D341Med (cell line): Measurements from ENCODE around the gene VCL.

Experiments
- DNase-seq: peaks from one replicate; pipeline ENCODE4 v3.0.0; 2012; ENCODE audit warnings: low spot score

Gene VCL

DNA sequence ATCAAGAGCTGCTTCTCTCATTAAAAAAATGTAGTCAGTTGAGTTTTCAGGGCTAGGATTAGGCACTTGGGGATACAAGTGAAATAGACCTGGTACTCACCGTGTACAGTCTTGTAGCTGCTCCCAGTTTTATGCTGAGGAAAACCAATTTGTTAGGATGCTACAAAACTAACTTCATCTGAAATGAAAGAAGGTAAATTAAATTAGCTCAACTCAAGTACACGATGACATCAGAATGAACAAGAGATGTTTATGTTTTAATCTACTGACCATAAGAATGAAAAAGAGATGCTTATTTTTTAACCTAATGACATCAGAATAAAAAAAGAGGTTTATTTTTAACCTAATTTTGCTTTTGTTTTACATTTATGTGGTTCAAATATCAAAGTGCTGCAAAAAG lies 79.0 kb downstream of the VCL start:
- no peak for DNase-seq

DNA sequence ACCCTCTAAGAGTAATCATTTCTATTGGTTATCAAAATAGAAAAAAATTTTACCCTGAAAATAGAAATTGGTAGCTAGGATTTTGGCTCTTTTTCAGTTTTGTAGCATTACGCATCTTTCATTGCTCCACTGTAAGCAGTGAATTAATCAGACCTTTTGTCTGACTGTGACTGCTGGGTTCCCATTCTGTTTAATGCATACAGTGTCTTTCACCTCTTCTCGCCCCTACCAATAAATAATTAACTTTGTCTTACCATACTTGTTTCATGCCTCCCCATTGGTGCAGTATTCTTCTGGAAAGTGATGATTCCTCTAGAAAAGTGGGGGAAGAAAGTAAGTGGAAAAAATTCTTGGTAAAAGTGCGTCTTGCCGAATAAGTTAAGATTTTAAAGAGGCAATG lies 79.5 kb downstream of the VCL start:
- DNase-seq = no peak

DNA sequence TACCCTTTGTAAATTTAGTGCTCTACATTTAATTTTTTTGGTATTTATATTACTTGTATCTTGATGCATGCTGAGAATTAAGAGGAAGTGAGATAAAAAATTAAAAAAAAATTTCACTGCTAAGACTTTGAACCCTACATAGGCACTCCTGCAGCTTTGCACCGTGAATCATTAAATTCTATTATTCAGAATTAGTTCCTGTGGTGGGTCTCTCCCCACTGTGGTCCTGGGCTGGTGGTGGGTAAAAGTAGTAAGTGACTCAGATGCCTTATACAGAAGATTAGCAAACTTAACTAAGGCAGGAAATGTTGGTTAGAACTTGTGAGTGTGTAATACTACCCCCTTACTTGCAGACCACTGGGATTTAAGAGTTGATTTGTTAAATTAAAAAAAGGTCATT lies 80.1 kb downstream of the VCL start:
- DNase-seq = no peak

DNA sequence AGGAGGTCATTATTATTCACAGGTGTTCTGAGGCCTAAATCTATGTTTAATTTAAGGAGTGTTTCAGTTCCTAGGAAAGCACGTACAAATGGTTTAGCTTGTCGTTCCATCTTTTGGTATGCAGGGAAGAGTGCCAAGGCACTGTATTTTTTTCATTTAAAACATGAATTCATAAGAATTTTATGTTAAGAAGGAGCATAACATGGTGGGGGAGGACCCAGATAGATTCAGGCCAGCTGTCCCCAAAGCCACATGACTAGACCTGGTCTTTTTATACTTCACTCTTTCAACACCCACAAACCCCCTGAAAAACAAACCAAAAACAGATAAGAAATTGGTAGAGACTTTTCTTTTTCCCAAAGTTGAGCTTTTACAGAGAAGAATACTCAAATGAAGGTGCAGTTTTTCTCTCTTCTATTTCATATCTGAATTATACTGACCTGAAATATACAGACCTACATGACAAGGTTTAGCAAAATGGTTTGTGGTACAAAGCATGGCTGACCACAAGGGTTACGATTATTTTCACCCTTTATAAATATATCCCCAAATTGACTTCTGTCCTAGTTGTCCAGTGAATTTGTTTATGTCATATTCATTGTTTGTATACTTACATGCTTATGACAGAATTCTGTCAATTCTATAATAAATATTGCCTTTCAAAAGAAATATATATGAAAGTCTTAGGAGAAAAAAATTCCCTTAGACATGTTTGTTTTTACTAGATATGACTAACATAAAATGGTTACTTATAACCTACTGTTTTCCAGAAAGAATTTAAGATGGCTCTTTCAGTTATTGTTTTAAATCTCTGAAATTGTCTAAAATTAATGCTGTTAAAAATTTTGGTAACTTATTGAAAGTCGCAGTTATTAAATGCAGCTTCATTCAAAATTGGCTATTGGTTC lies 81.4 kb downstream of the VCL start:
- DNase-seq = no peak

DNA sequence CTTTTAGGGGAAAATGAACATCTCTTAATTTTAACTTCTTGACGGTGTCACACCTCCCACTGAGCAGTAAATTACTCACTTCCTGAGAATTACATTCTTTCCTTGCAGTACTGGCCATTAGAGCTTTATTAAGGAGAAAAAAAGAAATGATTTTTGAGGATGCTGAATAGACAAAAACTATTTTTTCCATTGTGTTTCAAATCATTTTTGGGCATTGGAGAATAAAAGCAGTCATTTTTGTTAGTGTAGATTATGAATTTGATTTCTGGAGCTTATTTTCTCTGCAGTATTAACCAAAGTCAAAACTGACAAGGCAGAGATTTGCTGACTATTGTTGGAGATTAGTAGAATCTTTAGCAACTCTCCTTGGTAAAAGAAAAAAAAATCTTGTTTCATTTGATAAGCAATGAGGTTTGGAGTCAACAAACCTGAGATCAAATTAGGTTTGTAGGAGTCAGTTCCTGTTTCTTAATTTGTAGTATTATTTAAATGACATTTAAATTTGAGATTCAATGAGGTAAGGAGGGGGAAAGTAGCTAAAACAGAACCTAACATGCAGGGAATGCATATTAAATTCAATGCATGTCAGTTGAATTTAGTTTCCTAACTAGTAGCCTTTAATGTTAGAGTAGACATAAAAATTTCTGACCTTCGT lies 82.1 kb downstream of the VCL start:
- no peak for DNase-seq

DNA sequence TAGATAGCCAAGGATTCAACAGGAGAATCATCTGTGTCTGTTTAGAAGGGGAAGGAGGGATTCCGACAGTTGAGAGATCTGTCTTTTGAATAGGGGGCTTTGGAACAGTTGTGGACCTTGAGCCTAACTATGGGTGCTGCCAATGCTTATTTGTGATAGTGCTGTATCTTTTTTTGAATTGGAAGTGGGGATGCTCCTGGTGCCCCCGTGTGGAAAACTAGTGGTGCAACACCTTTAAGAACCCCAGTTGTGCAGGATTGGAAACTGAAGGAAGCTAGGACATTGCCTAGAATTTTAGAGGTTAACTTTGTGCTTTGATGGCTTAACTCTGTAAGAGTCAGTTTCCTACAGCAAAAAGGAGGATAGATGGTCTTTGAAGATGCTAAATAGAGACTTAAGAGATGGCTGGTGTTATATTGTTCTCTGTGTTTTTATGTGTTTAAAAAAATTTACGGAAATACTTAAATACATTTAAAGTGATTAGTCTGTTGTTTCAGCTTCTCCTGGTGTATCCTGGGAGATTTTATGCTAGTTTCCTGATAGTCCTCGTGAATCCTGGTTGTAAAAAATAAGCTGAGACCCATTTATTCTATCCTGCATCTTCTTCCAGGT lies 83.4 kb downstream of the VCL start:
- peak; percentile 64 for DNase-seq

DNA sequence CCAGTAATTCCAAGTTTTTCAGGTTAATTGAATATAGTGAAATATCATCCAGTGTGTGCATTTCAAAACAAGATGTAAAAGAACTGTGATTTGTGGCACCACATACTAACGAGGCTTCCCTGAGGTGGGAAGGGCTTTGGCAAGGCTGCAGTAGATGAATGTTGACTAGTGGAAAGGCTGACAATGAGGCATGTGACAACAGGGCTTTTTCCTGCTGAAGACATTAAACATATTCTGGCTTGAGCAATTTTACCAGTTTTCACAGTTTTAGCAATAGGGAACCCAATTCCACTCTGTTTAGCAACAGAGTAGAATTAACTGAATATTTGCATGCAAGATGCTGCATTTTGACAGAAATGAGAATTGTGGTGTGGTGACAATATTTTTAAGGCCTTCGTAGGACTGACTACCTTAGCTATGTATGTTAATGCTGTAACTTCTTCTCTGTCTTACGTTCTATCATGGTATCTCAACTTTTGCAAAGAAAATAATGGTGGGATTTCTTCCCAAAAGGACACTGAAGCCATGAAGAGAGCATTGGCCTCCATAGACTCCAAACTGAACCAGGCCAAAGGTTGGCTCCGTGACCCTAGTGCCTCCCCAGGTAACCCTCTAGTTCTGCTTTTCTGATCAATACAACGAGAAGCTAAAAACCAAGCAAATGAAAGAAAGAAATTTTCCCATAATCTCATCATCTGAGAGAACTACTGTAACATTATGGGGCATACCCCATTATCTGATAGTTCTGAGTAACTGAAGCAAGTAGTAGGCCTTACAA lies 84.2 kb downstream of the VCL start:
- DNase-seq = no peak

DNA sequence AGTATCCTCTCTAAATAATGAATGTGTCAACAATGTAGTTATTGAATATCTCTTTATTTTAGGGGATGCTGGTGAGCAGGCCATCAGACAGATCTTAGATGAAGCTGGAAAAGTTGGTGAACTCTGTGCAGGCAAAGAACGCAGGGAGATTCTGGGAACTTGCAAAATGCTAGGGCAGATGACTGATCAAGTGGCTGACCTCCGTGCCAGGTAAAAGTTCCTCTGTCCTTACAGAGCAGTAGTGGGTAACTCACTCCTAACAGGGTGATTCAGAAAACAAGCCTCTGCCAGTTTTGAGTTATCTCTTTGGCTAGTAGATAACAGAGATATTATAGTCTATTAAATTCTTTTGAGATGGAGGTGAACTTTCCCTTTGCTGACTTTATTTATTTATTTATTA lies 85.4 kb downstream of the VCL start:
- DNase-seq = no peak

DNA sequence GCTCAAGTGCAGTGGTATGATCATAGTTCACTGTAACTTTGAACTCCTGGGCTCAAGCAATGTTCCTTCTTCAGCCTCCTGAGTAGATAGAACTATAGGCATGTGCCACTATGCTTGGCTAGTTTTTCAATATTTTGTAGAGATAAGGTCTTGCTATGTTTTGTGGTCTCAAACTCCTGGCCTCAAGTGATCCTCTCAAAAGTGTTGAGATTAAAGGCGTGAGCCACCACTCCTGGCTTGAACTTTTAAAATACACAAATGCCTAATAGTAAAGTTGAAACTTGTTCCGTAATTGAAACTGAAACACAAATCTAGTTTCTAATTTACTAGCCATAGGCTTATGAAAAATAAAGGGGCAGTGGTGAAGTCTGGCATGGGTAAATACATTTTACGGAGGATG lies 87.0 kb downstream of the VCL start:
- DNase-seq = no peak

DNA sequence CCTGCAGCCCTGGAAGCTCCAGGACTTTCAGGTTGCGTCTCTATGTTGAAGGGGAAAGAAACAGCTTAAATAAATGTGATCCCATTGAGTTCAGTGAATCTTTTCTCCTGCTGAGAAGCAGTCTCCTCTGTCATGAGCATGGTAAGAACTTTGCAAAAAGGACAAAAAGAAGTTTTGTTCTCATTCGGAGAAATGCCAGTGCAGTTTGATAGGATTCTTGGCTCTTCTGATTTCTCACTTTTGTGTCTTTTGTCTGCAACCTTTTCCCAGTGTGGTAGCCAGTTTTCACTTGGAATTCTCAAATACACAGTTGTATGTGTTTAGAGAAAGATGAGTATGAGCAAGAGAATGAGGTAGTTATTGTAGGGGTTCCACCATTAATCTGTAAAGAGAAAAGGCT lies 88.4 kb downstream of the VCL start:
- DNase-seq = no peak

DNA sequence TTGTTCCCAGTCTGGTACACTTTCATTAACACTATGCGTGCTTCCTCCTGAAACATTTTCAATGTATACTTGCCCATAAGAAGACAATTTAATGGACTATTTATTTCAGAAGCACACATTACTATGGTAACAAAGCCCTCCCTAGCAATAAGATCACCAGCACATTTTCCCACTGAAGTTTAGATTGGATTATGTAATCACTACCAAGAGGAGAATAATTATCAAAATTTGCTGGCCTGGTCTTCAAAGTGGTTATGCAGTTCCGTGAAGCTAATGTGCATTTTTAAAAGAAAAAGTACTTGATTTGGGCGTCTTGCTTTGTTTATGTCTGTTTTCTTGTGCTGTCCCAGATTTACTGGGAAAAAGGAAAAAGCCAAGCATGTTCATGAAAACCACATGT lies 90.8 kb downstream of the VCL start:
- DNase-seq = no peak

DNA sequence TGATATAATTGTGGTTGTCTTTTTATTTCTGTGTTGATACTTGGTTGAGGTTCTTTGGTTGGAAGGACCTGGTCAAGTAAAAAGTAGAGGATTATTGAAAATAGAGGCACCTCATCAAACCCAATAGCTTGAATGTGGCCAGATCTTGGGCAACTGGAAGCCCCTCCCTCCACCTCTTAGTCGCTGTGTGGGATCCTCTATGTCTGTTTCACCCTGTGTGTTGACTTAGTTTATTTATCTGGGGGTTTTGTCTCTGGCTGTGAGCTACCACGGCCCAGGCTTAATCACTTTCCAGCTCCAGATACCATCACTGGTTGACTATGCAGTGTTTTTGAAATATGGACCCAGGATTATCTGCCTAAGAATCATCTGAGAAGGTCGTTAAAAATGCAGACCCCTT lies 94.5 kb downstream of the VCL start:
- no peak for DNase-seq

DNA sequence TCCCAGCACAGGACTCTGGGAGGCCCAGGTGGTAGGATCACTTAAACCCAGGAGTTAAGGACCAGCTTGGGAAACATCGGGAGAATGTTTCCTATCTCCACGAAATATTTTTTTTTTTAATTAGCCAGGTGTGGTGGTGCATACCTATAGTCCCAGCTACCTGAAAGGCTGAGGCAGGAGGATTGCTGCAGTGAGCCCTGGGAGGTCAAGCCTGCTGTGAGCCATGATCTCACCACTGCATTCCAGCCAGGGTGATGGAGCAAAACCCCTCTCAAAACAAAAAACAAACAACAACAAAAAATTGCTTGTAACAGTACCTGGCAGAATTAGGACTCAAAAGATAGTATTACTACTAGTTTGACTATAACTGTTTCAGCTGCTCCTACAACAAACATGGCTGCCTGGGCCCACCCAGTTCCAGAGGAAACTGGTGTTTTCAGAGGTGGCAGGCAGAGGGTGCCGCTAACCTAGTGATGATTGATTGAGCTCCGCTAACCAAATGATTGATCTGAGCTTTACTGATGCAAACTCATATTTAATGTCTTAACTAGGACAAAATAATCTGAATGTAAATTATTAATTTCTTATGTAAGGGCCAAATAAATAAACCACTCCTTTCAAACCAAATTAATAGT lies 95.7 kb downstream of the VCL start:
- DNase-seq = no peak

DNA sequence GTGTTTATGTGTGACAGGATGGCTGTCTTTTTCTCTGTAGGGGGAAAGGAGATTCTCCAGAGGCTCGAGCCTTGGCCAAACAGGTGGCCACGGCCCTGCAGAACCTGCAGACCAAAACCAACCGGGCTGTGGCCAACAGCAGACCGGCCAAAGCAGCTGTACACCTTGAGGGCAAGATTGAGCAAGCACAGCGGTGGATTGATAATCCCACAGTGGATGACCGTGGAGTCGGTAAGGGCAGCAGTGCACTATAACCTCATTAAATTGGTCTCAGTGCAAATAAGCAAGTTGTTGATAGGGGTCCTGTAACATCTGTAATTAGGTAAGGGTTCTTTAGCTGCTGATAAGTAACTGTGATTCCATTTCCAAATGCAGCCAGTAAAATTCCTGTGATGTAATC lies 96.3 kb downstream of the VCL start:
- DNase-seq = no peak

DNA sequence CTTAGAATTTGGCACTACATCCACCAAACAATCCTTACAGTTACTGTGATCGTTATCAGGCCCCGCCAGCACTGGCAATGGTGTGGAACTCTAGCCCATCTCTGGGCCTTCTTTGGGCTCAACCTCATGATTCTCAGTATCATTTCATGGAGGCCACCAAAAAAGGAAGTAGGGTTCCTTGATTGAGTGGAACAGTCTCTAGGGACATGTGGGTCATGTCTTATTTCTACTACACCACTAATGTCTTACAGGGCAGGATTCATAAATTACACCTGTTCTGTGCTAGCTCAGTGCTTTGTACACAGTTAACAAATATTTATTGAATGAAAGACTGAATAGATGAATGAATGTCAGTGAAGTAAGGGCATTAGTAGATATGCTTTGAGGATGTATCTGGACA lies 98.9 kb downstream of the VCL start:
- no peak for DNase-seq

DNA sequence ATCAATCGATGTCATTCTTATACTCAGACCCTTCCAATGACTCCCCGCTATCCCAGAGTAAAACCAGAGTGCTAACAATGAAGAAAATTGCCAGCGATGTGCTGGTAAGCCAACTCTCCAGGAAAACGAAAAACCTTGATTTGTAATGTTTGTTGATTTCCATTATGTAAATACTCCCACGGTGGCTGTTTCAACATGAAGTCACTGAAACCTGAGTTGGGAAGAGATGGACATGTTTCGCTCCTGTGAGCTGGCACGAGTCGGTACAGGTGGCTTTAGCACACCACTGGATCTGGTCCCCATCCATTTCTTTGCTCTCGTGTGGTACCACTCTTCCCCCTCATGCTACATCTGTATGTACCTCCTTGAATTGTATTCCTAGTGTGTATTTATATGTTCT lies 99.9 kb downstream of the VCL start:
- DNase-seq = no peak

DNA sequence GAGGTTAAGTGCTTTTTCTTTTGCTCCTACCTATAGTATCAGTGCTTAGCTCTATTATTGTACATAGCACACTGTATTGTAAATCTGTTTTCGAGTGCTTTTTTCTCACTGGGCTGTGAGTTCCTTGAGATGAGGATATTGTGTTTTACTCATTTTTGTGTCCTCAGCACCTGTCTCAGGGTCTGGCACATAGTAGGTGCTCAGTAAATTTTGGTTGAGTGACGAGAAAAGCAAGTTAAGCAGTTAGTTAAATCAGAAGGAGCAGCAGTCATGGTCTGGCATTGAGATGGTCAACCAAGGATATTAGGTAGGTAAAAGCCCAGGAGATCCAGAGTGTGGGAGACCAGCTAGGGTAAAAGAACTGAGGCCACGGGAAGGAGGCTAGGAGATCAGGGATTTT lies 101.5 kb downstream of the VCL start:
- DNase-seq = no peak

DNA sequence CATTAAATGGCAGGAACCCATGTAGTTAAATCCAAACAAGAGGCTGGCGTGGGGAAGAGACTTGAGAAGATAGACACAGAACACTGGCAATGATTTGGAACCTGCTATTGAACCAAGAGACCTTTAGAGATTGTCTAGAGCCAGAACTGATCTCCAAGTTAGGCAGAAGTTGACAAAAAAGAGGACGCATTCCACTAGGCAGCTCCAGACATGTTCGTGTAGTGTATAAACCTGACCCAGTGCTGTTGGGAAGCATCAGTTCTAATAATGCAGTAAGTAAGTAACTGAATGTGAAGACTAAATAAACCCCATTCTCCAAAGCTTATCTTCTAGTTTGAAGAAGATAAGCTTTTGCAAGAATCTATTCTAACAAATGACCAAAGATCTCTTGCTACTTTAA lies 101.9 kb downstream of the VCL start:
- no peak for DNase-seq

DNA sequence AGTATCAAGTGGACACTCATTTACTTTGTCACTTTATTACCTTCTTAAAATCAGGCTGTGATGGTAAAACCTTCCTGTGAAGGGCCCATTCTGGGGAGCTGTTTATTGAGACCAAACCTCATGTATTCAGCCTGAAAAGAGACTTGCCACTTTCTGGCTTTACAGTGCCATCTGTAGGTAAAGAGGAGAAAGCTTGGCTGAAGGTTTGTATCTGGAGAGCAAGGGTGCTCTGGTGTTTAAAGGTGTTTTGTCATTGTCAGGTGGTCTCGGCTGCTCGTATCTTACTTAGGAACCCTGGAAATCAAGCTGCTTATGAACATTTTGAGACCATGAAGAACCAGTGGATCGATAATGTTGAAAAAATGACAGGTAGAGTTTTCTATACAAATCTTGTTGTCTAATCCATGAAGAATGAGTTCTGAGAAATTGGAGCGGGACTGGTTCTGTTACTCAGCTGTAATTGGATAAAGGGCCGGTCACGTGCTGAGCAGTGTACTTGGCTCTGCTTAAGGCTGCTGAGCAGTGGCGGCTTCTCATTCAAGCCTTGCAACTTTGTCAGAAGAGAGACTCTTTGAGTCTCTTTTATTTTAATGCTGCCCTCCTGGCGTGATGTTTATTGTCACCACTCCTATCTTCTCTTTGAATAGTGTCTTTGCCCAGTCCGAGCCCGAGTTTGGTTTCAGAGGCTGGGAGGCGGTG lies 105.8 kb downstream of the VCL start:
- peak; percentile 30 for DNase-seq

DNA sequence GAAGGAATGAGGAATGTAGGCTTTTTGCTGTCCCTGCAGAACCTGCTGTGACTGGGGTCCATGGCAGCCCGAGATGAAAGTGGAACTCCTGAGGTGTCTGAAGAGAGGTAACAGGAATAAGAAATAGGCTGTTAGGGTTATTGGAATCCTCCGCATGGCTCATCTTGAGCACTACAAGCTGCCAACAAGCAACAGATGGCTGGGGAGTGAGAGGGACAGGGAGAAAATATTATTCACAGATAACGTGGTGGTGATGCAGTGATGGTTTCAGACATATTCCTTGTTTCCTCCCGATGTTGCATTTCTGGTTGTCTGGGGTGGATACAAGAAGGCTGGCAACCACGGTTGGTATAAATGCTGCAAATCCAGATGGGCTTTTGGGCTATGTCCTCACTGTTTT lies 106.6 kb downstream of the VCL start:
- DNase-seq = no peak

DNA sequence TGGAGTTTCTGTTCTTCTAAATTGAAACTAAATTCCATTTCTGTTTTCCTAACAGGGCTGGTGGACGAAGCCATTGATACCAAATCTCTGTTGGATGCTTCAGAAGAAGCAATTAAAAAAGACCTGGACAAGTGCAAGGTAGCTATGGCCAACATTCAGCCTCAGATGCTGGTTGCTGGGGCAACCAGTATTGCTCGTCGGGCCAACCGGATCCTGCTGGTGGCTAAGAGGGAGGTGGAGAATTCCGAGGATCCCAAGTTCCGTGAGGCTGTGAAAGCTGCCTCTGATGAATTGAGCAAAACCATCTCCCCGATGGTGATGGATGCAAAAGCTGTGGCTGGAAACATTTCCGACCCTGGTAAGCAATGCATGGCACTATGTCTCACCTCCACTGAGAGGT lies 107.1 kb downstream of the VCL start:
- DNase-seq = no peak

DNA sequence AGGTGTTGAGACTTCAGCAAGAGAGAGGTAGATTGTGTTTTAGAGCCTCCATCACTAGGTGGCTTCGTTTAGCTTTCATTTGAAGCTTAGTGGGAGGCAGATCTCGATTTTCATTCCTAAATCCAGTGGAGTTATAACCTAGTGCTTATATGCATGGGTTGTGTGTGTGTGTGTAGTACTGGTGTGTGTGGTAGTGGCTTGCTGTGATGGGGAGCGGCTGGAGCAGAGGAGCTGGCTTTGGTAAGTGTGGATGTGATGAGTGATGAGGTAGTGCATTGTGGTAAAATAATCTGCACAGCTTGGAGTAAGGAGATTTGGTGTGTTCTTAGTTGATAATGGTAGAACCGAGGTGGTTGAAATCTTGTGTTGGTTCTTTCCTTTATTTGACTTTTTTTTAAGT lies 109.5 kb downstream of the VCL start:
- DNase-seq = no peak
